ENCODE measurements around the gene CDKAL1. TPM values are rescaled to one million over a fixed set of nuclear protein-coding genes. Genes with fewer than 3 reads are reported as not detected.

Gene CDKAL1
- total and polyA plus RNA-seq, 9 of the 15 experiments (the other 6 are each of a cell fraction or from before 2014, with no cell fraction given): 11.2 to 36.3 (median 20.1) TPM

- Histone ChIP-seq H3K27ac (ENCODE audit: extremely low read depth, low read depth, low read length) (no peak overlapping the region), H3K4me3 (no peak overlapping the region), H3K9me3 (replicated peaks; ENCODE audit: control insufficient read depth, insufficient read depth, low read depth, low read length) (no peaks in the 10 kb centered on the region), H3K9ac (ENCODE audit: insufficient read depth in 1 of 2, low read depth in 2 of 2, low read length in 2 of 2) (no peak overlapping the region), H3K4me2 (ENCODE audit: insufficient read depth, low read length) (no peak overlapping the region), H3K27me3 (ENCODE audit: control insufficient read depth in 2 of 2, insufficient read depth in 2 of 2, low read length in 2 of 2) (no peaks in the 10 kb centered on the region), H2AFZ (ENCODE audit: low read depth, low read length) (no peak overlapping the region), H3K79me2 (ENCODE audit: control insufficient read depth, insufficient read depth, low read length) (no peaks in the 10 kb centered on the region), H4K20me1 (replicated peaks; ENCODE audit: control insufficient read depth, insufficient read depth, low read length) (no peaks in the 10 kb centered on the region), H3K4me1 (replicated peaks in 1 of 2; ENCODE audit: control insufficient read depth in 2 of 2, insufficient read depth in 2 of 2, low read length in 2 of 2) (no peaks in the 10 kb centered on the region; a peak in 1 of 5 replicates), H3K36me3 (ENCODE audit: control insufficient read depth, insufficient read depth, low read length) (no peaks in the 10 kb centered on the region), H3K9me1 (ENCODE audit: control insufficient read depth, insufficient read depth, low read length) (no peaks in the 10 kb centered on the region)
- BruUV-seq (replicated peaks): no TSS peak
- no peak for ATAC-seq
- ChIA-PET CTCF (ENCODE audit: low intra/inter-chr PET ratio) (no interaction called here), POLR2A (no interaction called here)
- no peak for FAIRE-seq
- no peak for TF ChIP-seq ZNF124 (CRISPR knock-in tag; IDR thresholded peaks at IDR 0.05)
- TF ChIP-seq CBFB (CRISPR knock-in tag; IDR thresholded peaks at IDR 0.05): no peak
- no peak for TF ChIP-seq ZKSCAN1 (IDR thresholded peaks at IDR 0.05; ENCODE audit: low read depth, low read length)
- no peak for TF ChIP-seq HOXB6 (CRISPR knock-in tag; IDR thresholded peaks at IDR 0.05; ENCODE audit: borderline replicate concordance)
- no peak for TF ChIP-seq HIVEP1 (CRISPR knock-in tag; IDR thresholded peaks at IDR 0.05)
- TF ChIP-seq ZNF408 (CRISPR knock-in tag; IDR thresholded peaks at IDR 0.05; ENCODE audit: low read depth): no peak
- no peak for TF ChIP-seq THRAP3 (IDR thresholded peaks at IDR 0.05; ENCODE audit: borderline replicate concordance)
- TF ChIP-seq ZFP91 (CRISPR knock-in tag; IDR thresholded peaks at IDR 0.05): no peak
- no peak for TF ChIP-seq TSC22D4 (tag; IDR thresholded peaks at IDR 0.05)
- 75% methylated on average over 3 of the region's 3 CpGs for WGBS (ENCODE audit: insufficient coverage, low coverage, missing lambda C conversion rate)
- no peak for DNase-seq (ENCODE audit: extremely low read depth in 1 of 4, low spot score in 3 of 4)
- in situ Hi-C loops (cut with MboI) (no loop called here), intact Hi-C loops (cut with micrococcal nuclease) (no loop called here)
Measured at GRCh38 chr6:20838113-20838512, 303.9 kb downstream of the CDKAL1 start.

All from K562 (cell line).